Measurements from ENCODE around the gene SCAMP3.
"Not testable (repeated sequence)": the region's sequence is repeated elsewhere in the genome, so short reads cannot be mapped to it uniquely, and the experiment has no call there.

The SCAMP3 gene

GRCh38 chr1:155251566-155251965 lies 10.6 kb downstream of the SCAMP3 start:
- no peaks in the 10 kb centered on the region for H3K27me3 ChIP-seq (ENCODE audit: insufficient read depth, low read length, poor library complexity)
- H3K56ac ChIP-seq (ENCODE audit: low read length), result peak overlapping the region; percentile 42
- no peak overlapping the region for H3K27ac ChIP-seq (ENCODE audit: low read depth, low read length)
- H2AK5ac ChIP-seq (ENCODE audit: low read length), result no peak overlapping the region
- no peak overlapping the region for H4K8ac ChIP-seq (ENCODE audit: low read depth, low read length)
- H3K4me2 ChIP-seq (ENCODE audit: low read length), result no peak overlapping the region
- H2BK120ac ChIP-seq (ENCODE audit: low read depth, low read length), result no peak overlapping the region
- H2BK15ac ChIP-seq (replicated peaks; ENCODE audit: low read depth), result no peak overlapping the region
- peaks cover 4% of the 10 kb centered on the region for H3K79me1 ChIP-seq (ENCODE audit: low read length)
- H3K4me1 ChIP-seq (ENCODE audit: control insufficient read depth, low read depth, low read length), result peaks cover 8% of the 10 kb centered on the region
- no peak for DNase-seq
- no peak overlapping the region for H3K4me3 ChIP-seq (ENCODE audit: low read length)
- H3K4ac ChIP-seq (ENCODE audit: low read depth, low read length), result no peak overlapping the region
- no CpG with 5 or more reads among the region's 7 CpGs for WGBS (ENCODE audit: extremely low coverage, insufficient coverage, low lambda C conversion rate)
- no peak overlapping the region for H2BK5ac ChIP-seq (ENCODE audit: low read length)
- H3K79me2 ChIP-seq (ENCODE audit: control insufficient read depth, insufficient read depth, low read length), result no peaks in the 10 kb centered on the region
- H3K23ac ChIP-seq (ENCODE audit: low read length), result no peak overlapping the region
- H3K18ac ChIP-seq (ENCODE audit: low read length), result no peak overlapping the region
- no peak overlapping the region for H3K9ac ChIP-seq (ENCODE audit: low read length)
- no peak overlapping the region for H4K5ac ChIP-seq (ENCODE audit: low read length)
- H3K36me3 ChIP-seq (ENCODE audit: control insufficient read depth, insufficient read depth, low read length), result no peaks in the 10 kb centered on the region

GRCh38 chr1:155250633-155251449 lies 11.3 kb downstream of the SCAMP3 start:
- WGBS (ENCODE audit: extremely low coverage, insufficient coverage, low lambda C conversion rate), result no CpG with 5 or more reads among the region's 23 CpGs
- H3K4me3 ChIP-seq (ENCODE audit: low read length), result peak overlapping the region; percentile 52
- no peak overlapping the region for H4K5ac ChIP-seq (ENCODE audit: low read length)

GRCh38 chr1:155250246-155250632 lies 11.9 kb downstream of the SCAMP3 start:
- H3K9ac ChIP-seq (ENCODE audit: low read length), result peak overlapping the region; percentile 83
- H3K36me3 ChIP-seq (ENCODE audit: control insufficient read depth, insufficient read depth, low read length), result no peaks in the 10 kb centered on the region
- H3K27ac ChIP-seq (ENCODE audit: low read depth, low read length), result no peak overlapping the region
- no peak overlapping the region for H4K5ac ChIP-seq (ENCODE audit: low read length)
- WGBS (ENCODE audit: extremely low coverage, insufficient coverage, low lambda C conversion rate), result no CpG with 5 or more reads among the region's 28 CpGs
- no peak for DNase-seq
- no peaks in the 10 kb centered on the region for H3K27me3 ChIP-seq (ENCODE audit: insufficient read depth, low read length, poor library complexity)
- peak overlapping the region; percentile 58 for H2AK5ac ChIP-seq (ENCODE audit: low read length)
- peak overlapping the region; percentile 20 for H3K18ac ChIP-seq (ENCODE audit: low read length)
- H2BK15ac ChIP-seq (replicated peaks; ENCODE audit: low read depth), result no peak overlapping the region
- peak overlapping the region; percentile 52 for H3K4me3 ChIP-seq (ENCODE audit: low read length)
- peak overlapping the region; percentile 10 for H3K4ac ChIP-seq (ENCODE audit: low read depth, low read length)
- no peaks in the 10 kb centered on the region for H3K79me2 ChIP-seq (ENCODE audit: control insufficient read depth, insufficient read depth, low read length)
- H3K56ac ChIP-seq (ENCODE audit: low read length), result peak overlapping the region; percentile 92
- peak overlapping the region; percentile 74 for H3K4me2 ChIP-seq (ENCODE audit: low read length)
- no peak overlapping the region for H4K8ac ChIP-seq (ENCODE audit: low read depth, low read length)
- H2BK5ac ChIP-seq (ENCODE audit: low read length), result no peak overlapping the region
- H3K79me1 ChIP-seq (ENCODE audit: low read length), result peaks cover 4% of the 10 kb centered on the region
- no peak overlapping the region for H2BK120ac ChIP-seq (ENCODE audit: low read depth, low read length)
- H3K4me1 ChIP-seq (ENCODE audit: control insufficient read depth, low read depth, low read length), result peaks cover 8% of the 10 kb centered on the region
- peak overlapping the region; percentile 92 for H3K23ac ChIP-seq (ENCODE audit: low read length)

More at GRCh38 chr1:155250633-155251449, 11.3 kb downstream of the SCAMP3 start:
- H4K8ac ChIP-seq (ENCODE audit: low read depth, low read length), result no peak overlapping the region
- peak; percentile 96 for DNase-seq
- H2BK5ac ChIP-seq (ENCODE audit: low read length), result no peak overlapping the region
- H3K4ac ChIP-seq (ENCODE audit: low read depth, low read length), result peak overlapping the region; percentile 10
- no peaks in the 10 kb centered on the region for H3K36me3 ChIP-seq (ENCODE audit: control insufficient read depth, insufficient read depth, low read length)
- H2AK5ac ChIP-seq (ENCODE audit: low read length), result no peak overlapping the region
- peak overlapping the region; percentile 74 for H3K4me2 ChIP-seq (ENCODE audit: low read length)
- H3K4me1 ChIP-seq (ENCODE audit: control insufficient read depth, low read depth, low read length), result peaks cover 8% of the 10 kb centered on the region
- H3K27me3 ChIP-seq (ENCODE audit: insufficient read depth, low read length, poor library complexity), result no peaks in the 10 kb centered on the region
- H3K56ac ChIP-seq (ENCODE audit: low read length), result peak overlapping the region; percentile 92
- peak overlapping the region; percentile 20 for H3K18ac ChIP-seq (ENCODE audit: low read length)
- H3K79me2 ChIP-seq (ENCODE audit: control insufficient read depth, insufficient read depth, low read length), result no peaks in the 10 kb centered on the region
- H3K23ac ChIP-seq (ENCODE audit: low read length), result no peak overlapping the region
- H3K27ac ChIP-seq (ENCODE audit: low read depth, low read length), result no peak overlapping the region
- no peak overlapping the region for H2BK120ac ChIP-seq (ENCODE audit: low read depth, low read length)
- H3K9ac ChIP-seq (ENCODE audit: low read length), result peak overlapping the region; percentile 83
- H2BK15ac ChIP-seq (replicated peaks; ENCODE audit: low read depth), result no peak overlapping the region
- peaks cover 4% of the 10 kb centered on the region for H3K79me1 ChIP-seq (ENCODE audit: low read length)

DNA sequence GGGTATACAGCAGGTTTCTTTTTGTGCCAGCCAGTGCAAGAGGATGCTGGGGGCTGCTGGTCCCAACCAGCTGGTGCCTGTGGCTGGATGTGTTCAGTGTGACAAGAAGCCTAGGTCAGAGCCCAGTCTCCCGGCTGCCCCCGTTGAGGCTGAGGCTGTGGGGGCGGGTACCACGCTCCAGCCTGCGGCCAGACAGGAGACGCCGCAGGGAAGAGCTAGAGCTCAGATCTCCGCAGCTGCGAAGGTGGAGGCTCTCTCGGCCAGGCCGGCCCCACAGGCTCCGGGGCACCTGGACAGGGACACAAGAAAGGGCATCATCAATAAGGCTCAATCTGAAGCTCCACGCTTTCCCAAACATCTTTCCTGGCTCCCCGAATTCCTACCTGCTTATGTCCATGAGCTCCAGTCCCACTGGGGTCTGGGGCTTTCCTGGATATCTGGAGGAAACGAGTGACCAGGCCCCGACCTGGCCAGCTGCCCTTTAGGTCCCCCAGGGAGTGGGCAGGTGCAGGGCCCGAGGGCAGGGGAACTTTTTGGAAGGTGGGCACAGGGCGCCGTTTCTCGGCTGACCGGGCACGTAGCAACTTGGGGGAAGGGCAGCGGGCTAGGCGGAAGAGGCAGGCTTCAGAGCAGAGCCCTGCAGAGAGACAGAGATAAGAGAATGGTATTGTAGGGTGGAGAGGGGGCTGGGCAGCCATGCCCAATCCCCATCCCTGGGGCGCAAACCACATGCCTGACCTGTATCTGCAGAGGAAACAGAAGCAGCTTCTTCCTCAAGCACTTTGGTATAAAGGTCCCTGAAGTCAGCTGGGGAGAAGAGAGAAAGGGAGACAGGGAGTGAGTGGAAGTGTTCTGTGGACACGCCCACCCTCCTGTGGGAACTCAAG lies 14.2 kb downstream of the SCAMP3 start:
- H3K56ac ChIP-seq (ENCODE audit: low read length), result no peak overlapping the region
- no peaks in the 10 kb centered on the region for H3K79me2 ChIP-seq (ENCODE audit: control insufficient read depth, insufficient read depth, low read length)
- no peak overlapping the region for H4K5ac ChIP-seq (ENCODE audit: low read length)
- H2BK5ac ChIP-seq (ENCODE audit: low read length), result no peak overlapping the region
- no peak overlapping the region for H3K23ac ChIP-seq (ENCODE audit: low read length)
- no peak overlapping the region for H2AK5ac ChIP-seq (ENCODE audit: low read length)
- H3K79me1 ChIP-seq (ENCODE audit: low read length), result no peaks in the 10 kb centered on the region
- no peaks in the 10 kb centered on the region for H3K27me3 ChIP-seq (ENCODE audit: insufficient read depth, low read length, poor library complexity)
- no CpG with 5 or more reads among the region's 26 CpGs for WGBS (ENCODE audit: extremely low coverage, insufficient coverage, low lambda C conversion rate)
- H3K18ac ChIP-seq (ENCODE audit: low read length), result no peak overlapping the region
- H3K4me3 ChIP-seq (ENCODE audit: low read length), result no peak overlapping the region
- peaks cover 2% of the 10 kb centered on the region for H3K4me1 ChIP-seq (ENCODE audit: control insufficient read depth, low read depth, low read length)
- DNase-seq, result no peak
- no peak overlapping the region for H2BK120ac ChIP-seq (ENCODE audit: low read depth, low read length)
- H3K9ac ChIP-seq (ENCODE audit: low read length), result no peak overlapping the region
- H4K8ac ChIP-seq (ENCODE audit: low read depth, low read length), result no peak overlapping the region
- no peak overlapping the region for H2BK15ac ChIP-seq (replicated peaks; ENCODE audit: low read depth)
- H3K4ac ChIP-seq (ENCODE audit: low read depth, low read length), result no peak overlapping the region
- H3K27ac ChIP-seq (ENCODE audit: low read depth, low read length), result no peak overlapping the region
- H3K36me3 ChIP-seq (ENCODE audit: control insufficient read depth, insufficient read depth, low read length), result no peaks in the 10 kb centered on the region
- H3K4me2 ChIP-seq (ENCODE audit: low read length), result no peak overlapping the region

DNA sequence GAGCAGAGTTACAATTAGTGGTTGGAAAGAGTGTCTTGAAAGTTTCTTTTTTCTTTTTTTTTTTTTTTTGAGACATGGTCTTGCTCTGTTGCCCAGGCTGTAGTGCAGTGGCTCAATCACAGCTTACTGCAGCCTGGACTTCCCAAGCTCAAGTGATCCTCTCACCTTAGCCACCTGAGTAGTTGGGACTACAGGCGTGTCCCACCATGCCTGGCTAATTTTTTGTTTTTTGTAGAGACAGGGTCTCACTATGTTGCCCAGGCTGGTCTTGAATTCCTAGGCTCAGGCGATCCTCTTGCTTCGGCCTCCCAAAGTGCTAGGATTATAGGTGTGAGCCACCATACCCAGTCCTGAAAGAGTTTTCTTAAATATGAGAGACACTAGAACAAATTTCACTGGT lies 15.4 kb downstream of the SCAMP3 start:
- WGBS (ENCODE audit: extremely low coverage, insufficient coverage, low lambda C conversion rate), result no CpG with 5 or more reads among the region's 3 CpGs

More for the DNA sequence above, 15.4 kb downstream of the SCAMP3 start:
- H3K23ac ChIP-seq (ENCODE audit: low read length); H3K4ac ChIP-seq (ENCODE audit: low read depth, low read length); H4K5ac ChIP-seq (ENCODE audit: low read length); H3K9ac ChIP-seq (ENCODE audit: low read length); H3K4me2 ChIP-seq (ENCODE audit: low read length); H3K27ac ChIP-seq (ENCODE audit: low read depth, low read length); H3K79me1 ChIP-seq (ENCODE audit: low read length); H3K56ac ChIP-seq (ENCODE audit: low read length); H2AK5ac ChIP-seq (ENCODE audit: low read length); H2BK5ac ChIP-seq (ENCODE audit: low read length); H3K79me2 ChIP-seq (ENCODE audit: control insufficient read depth, insufficient read depth, low read length); H4K8ac ChIP-seq (ENCODE audit: low read depth, low read length); H3K4me3 ChIP-seq (ENCODE audit: low read length); H3K18ac ChIP-seq (ENCODE audit: low read length); H3K36me3 ChIP-seq (ENCODE audit: control insufficient read depth, insufficient read depth, low read length); H2BK15ac ChIP-seq (replicated peaks; ENCODE audit: low read depth); H3K27me3 ChIP-seq (ENCODE audit: insufficient read depth, low read length, poor library complexity); H2BK120ac ChIP-seq (ENCODE audit: low read depth, low read length); H3K4me1 ChIP-seq (ENCODE audit: control insufficient read depth, low read depth, low read length); DNase-seq: not testable (repeated sequence)

All from mesendoderm (in vitro differentiated cells).